Endometrium (tissue), 2 donors: ENCODE results near the gene DENND1C.
A peak's percentile ranks its signal among the peaks of the same experiment; 100 is the strongest.
"Not testable (repeated sequence)": the region's sequence is repeated elsewhere in the genome, so short reads cannot be mapped to it uniquely, and the experiment has no call there.

Experiments used
- FAIRE-seq: peaks from 2 replicates; lab custom pipeline; 2012; peaks lifted over from hg19 to GRCh38; lab: Jason Lieb, UNC
- donor health status: control.
- donor health status: control.

Gene DENND1C

DNA sequence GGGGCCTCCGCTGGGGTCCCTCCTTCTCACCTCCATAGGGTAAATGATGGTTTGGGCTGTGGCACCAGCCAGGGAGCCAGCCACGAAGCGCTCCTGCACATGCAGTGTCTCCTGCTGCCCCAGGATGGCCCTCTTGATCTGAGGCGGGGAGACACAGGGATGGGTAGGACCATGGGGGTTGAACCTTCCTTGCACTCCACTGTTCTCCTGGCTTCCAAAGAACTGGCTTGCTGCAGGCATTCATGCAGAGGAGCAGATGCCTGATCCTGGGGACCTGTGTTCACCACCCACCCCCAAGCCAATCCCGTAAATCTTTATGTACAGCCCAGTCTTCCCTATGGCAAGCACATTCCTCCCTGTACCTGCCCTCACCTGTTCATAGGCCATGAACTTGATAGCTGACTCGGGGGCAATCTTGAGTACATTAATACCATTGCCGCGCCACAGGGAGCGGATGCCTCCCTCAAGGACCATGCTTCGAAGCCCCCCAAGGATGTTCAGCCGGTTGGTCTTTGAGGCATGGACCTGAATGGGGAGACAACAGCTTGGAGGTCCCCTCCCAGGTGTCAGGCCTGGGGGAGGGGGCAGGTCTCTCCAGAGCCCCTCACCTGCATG, 27.5 kb downstream of the DENND1C start:
- FAIRE-seq, result no peak

DNA sequence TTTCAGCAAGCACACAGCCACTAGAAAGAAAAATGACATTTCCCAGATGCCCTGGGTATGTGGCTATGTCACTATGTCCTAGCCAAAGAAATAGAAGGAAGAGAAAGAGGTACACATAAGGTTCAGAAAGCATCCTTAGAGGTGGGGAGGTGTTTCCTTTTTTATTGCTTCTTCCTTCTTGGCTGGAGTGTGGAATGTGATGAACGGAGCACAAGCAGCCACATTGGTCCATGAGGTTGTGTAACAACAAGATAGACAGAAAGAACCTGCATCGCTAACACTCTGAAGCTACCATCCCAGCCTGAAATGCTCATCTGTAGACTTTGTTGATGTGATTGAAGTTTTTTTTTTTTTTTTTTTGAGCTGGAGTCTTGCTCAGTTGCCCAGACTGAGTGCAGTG, 28.7 kb downstream of the DENND1C start:
- FAIRE-seq, result no peak

DNA sequence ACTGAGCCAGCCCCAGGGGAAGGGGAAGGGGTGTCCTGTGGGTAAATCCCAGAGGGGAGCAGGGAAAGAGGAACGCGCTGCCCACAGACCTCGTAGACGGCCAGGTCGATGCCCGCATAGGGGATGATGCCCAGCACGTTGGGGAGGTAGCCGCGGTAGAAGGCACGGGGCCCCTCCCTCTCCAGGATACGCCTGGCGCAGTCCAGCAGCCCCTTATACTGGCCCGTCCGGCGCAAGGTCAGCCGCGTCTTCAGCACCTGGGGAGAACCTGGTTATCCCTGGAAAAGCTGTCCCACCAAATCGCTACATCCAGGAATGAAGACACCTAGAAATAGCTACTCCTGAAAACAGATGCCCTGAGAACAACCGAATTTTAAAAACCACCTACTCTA, 29.4 kb downstream of the DENND1C start:
- no peak for FAIRE-seq

DNA sequence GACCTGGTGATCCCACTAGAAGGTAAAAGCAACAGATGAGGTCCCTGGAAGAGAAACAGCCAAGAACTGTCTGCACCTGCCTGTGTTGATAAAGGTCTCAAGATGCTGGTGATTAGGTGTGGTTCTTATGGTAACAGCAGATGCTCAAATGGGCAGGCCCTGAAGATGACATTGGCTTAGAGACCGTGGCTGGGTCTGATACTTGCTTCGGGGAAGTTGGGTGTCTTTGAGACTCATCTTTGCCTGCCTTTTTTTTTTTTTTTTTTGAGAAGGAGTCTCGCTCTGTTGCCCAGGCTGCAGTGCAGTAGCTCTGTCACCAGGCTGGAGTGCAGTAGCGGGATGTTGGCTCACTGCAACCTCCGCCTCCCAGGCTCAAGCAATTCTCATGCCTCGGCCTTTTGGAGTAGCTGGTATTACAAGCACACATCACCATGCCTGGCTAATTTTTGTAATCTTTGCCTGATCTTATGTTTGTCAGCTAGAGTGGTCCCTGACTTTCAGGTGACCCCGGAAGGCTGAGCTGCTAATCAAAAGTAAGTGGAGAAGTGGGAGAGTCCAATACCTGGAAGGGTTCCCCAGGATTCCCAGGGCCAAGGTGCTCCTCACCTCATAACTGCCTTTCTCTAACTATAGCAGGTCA, 29.9 kb downstream of the DENND1C start:
- FAIRE-seq, result no peak

DNA sequence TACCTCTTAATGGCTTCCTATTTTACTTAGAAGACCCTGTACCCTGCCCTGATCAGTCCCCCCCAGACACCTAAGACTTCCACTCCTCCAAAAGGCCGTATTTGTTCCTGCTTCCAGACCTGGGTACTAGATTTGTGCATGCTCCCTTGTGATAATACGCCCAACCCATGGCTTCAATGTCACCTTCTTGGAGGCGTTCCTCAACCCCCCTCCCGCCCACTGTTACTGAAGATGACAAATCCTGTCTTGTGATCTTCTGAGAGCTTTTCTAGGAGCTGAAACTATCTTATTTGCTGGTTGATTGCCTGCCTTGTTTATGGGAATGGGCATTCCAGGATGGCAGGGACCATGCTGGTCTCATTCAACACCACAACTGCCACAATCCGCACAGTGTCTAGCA, 31.4 kb downstream of the DENND1C start:
- no peak for FAIRE-seq

DNA sequence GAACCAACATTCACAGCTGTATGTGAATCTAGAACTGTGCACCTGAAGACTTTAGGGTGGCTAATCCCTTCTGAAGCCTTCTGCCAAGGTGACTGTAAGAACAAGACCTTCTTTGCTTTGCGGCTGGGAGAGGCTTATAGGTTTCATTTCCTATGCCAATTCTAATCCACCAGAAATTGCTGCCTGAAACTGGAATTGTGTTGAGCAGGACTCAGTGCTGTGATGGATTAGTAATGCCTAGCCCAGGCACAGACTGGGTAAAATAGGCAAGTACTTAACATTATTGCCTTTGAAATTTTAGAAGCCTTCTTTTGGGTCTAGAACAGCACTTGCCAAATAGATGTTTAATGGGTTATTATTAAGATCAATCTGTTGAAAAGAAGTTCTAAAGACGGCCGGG, 33.5 kb downstream of the DENND1C start:
- FAIRE-seq, result no peak

DNA sequence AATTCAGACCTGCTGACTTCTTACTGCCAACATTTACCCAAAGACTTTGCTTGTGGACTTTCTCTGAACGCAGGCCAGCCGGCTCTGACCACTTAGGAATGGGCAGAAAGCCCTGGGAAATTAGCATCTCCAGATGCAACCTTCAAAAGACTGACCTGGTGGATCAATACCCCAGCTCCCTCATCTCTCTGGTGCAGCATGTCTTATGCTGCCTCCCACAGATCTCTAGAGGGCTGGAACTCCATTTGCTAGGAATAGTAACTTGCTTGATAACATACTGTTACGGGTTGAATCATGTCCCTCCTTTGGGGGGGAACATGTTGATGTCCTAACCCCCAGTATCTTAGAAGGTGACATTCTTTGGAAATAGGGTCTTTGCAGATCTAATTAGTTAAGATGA, 35.1 kb downstream of the DENND1C start:
- no peak for FAIRE-seq

DNA sequence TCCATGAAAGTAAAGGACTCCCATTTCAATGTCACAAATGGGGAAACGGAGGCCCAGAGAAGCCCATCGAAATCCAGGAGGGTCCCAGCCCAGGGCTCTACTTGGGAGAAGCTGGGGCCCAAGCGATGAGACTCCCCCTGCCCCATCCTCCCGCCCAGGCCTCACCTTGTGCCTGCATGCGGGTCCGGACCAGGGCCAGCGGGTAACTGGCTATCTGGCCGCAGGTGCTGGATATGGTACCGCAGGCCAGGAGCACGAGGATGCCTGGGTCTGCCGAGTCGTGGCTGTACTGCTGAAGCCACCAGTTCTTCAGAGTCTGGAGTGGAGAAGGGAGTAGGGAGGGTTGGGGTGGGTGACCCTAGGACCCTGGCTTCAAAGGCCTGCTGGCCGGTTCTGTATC, 37.6 kb downstream of the DENND1C start:
- no peak for FAIRE-seq

DNA sequence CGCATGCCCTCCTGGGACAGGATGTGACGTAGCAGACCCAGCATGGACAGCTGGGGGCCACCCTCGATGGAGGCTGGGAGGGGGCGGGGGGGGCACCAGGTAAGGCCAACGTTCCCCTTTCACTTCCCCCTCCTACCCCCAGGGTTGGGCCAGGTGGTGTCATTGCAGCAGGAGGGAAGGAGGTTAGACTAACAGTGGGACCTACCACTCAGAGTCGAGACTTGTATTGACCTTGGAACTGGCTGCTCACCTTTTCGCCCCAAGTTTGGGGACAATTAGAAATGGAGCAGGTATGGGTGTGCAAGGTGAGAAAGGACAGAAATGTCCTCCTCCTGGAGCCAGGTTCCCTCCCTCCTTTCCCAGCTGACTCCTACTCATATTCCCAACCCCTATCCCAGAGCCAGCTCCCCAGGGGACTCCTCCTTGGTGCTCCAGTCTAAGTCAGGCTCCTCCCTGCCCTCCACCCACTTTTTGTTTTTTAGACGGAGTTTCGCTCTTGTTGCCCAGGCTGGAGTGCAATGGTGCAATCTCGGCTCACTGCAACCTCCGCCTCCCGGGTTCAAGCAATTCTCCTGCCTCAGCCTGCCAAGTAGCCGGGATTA, 39.4 kb downstream of the DENND1C start:
- FAIRE-seq, result no peak

DNA sequence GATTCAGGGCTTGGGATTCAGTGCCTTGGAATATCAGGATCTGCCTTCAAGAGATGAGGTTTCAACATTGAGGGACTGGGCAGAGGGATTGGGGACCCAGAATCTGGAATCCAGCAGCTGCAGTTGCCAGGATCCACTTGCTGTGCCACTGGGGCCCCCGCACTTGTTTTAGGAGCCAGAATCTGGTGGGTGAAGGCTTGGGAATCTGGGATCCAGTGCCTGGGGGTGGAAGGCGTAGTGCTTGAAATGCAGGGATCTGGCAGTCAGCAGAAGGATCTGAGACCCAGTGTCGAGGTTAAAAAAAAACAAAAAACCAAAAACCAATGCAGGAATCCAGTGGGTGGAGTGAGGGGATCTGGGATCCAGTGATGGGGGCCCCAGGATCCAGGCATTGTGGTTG, 40.7 kb downstream of the DENND1C start:
- no peak for FAIRE-seq

DNA sequence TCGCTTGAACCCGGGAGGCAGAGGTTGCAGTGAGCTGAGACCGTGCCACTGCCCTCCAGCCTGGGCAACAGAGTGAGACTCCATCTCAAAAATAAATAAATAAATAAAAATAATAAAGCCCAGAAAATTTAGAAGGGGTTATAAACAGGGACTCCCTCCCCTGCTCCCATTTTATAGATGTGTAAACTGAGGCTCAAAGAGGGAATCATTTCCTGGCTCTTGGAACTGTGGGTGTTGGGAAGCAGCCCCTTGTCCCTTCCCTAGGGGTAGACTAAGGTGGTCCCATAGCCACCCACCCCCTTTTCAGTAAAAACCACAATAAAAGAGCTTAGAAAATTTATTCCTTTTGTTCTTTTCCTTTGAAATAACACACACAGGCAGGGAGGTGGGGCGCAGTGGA, 41.8 kb downstream of the DENND1C start:
- peak; percentile 18 for FAIRE-seq

DNA sequence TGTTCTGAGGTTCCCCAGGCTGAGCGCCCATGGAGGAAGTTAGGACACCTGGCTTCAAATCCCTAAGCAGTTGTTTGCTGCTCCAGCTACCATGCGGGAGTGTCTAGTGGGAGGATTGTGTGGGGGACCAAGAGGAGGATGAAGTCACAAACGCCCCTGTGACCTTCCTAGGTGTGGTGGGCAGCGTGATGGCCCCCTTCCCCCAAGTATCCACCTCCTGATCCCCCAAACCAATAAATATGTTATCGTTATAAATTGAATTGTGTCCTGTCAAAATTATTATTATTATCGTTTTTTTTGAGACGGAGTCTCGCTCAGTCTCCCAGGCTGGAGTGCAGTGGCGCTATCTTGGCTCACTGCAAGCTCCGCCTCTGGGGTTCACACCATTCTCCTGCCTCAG, 47.9 kb downstream of the DENND1C start, which contains the start of gene SLC25A41:
Gene SLC25A41 (minus strand): TSS at position 101 of the 400 bp plus-strand sequence. CDS start 70 bp downstream, at position 31.
- FAIRE-seq, result no peak

DNA sequence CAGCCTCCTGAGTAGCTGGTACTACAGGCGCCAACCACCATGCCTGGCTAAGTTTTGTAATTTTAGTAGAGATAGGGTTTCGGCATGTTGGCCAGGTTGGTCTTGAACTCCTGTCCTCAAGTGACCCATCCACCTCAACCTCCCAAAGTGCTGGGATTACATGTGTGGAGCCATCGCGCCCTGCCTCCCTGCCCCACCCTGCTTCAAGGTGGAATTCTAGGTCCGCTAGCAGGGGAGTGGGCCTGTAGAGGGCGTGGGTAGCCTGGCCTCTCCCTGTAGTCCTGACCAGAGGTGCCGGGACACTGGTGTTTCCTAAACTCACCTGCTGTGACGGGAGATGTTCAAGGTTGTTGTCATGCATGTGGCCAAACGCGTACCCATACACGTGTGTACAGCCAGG, 48.4 kb downstream of the DENND1C start:
- FAIRE-seq, result no peak

DNA sequence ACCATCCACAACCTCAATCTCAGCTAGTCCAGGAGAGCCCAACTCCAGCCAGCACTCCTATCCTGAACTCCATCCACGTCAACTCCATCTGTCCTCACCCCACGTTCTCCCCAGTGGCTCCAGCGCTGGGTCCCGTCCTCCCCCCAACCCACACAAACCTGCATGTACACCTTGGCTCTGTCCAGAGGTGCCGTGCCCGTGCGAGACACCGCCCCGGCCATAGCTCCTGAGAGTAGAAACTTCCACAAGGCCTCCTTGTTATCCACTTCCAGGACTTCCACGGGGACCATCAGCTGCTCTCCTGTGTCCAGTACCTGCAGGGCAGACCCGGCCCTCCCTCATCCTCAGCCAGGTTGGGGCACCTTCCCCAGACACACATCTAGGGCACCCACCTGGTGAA, 49.7 kb downstream of the DENND1C start:
- FAIRE-seq, result no peak

DNA sequence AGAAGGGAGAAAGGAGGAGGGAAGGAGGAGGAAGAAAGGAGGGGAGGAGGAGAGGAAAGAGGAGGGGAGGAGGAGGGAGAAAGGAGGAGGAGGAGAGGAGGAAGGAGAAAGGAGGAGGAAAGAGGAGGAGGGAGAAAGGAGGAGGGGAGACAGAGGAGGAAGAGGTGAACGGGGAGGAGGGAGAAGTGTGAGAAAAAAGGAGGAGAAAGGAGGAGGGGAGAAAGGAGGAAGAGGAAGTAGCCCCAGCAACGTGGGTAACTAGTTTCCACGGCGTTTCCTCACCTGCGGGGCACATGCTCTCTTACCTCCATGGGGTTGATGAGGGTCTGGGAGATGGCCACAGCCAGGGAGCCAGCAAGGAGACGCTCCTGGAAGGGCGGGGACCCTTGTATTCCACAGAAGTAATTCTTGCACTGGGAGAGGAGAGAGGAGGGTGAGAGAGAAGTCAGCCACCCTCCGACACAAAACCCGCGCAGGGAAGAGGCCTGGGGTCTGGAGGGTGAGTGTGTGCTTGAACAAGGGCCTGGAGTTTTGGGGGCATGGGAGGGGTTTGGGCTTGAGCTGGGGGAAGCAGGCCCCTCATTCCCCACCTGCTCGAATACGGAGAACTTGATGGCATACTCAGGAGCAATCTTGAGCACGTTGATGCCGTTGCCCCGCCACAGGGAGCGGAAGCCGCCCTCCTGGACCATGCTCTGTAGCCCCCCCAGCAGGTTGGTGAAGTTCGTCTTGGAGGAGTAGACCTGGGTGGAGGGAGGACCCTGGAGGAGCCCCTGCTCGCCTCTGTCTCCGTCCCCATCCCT, 52.0 kb downstream of the DENND1C start:
- no peak for FAIRE-seq

DNA sequence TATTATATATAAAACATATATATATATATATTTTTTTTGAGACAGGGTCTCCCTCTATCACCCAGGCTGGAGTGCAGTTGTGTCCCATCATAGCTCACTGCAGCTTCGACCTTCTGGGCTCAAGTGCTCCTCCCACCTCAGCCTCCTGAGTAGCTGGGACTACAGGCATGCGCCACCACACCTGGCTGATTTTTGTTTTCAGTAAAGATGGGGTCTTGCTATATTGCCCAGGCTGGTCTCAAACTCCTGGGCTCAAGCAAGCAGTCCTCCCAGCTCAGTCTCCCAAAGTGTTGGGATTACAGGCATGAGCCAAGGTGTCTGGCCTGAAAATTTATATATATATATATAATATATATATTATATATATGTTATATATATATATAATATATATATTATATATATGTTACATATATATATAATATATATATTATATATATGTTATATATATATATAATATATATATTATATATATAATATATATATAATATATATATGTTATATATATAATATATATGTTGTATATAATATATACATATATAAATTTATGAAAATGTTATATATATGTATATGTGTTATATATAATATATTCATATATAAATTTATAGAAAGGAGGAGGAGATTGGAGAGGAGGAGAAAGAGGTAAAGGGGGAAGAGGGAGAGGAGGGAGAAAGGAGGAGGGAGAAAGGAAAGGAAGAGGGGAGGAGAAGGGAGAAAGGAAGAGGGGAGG, 52.7 kb downstream of the DENND1C start:
- FAIRE-seq, result not testable (repeated sequence)

DNA sequence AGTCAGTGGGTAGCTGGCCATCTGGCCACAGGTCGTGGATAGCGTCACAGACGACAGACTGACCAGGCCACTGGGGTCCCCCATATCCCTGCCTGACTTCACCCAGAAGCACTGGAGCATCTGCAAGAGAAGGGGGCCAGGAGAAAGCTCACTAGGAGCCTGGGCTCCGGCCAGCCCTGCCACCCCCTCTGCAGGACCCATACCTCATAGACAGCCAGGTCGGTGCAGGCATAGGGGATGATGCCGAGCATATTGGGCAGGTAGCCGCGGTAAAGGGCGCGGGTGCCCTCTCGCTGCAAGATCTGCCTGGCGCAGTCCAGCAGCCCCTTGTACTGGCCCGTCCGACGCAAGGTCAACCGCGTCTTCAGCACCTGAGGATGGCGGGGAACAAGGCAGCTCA, 54.5 kb downstream of the DENND1C start:
- no peak for FAIRE-seq

DNA sequence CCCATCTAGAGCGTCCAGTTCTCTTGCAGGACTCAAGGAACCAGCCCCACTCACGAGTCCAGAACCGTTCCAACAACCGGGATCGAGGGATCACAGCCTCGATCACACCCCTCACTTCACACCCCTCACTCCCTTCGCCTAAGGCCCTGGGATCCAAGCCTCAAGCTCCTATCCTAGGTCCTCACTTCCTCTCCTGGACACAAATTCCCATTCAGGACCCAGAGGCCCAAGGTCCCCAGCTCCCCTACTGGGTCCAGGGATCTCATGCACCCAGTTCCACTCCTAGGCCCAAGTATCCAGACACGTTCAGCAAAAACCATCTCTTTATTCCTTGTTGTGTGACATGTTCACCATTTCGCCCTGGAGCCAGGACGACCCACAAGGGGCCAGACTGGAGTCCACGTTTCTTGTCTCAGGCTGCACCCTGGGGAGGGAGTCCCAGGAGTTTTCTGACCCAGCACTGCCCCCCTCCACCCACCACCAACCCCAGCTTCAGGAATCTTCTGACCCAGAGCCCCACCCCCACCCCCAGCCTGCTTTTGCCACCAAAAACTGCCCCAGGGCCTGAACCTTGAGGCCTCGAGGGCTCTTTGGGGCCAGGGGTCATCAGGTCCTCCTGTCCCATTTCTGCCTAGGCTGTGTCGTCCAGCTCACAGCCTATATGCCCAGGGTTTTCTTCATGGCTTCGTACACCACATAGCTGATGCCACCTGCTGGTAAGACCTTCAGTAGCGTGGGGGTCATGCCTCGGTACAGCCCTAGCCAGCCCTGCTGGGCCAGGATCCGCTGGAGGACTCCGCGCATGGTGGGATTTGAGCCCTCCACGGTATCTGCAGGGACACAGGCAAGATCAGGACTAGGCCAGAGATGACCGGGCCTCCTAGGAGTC, 55.6 kb downstream of the DENND1C start:
- FAIRE-seq, result no peak

DNA sequence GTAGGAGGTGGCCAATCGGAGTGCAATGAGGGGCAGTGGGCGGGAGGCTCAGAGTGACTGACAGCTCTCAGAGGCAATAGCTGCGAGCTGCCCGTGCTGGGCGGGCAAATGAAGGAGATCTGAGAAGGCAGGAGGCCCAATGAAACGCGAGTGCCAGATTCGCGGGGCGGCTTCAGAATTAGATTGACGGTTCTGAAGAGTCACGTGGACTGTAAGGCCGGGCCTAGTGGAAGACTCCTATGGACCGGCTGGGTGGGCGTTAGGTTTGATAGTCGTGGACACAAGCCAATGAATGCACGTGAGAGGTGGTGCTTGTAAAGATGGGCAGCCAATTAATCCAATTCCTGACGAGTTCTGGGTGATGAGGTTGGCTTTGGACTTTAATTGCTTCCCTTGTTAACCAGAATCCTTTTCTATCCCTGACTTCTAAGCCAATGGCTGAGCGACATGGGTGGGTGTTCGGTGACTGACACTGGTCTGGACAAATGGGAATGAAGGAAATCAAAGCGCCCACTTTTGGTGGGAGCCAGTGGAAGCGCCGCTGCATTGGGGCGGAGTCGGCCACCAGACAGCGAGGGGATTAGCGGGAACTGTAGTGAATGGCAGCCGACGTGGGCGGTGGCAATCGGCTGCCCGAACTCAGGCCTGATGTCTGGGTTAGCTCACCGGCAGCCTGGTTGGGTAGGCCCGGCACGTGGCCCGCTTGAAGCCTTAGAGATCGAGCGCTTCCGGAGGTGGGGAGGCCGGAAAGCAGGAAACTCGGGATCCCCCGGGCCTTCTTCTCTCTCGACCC, 56.5 kb downstream of the DENND1C start:
- FAIRE-seq, result peak; percentile 100

DNA sequence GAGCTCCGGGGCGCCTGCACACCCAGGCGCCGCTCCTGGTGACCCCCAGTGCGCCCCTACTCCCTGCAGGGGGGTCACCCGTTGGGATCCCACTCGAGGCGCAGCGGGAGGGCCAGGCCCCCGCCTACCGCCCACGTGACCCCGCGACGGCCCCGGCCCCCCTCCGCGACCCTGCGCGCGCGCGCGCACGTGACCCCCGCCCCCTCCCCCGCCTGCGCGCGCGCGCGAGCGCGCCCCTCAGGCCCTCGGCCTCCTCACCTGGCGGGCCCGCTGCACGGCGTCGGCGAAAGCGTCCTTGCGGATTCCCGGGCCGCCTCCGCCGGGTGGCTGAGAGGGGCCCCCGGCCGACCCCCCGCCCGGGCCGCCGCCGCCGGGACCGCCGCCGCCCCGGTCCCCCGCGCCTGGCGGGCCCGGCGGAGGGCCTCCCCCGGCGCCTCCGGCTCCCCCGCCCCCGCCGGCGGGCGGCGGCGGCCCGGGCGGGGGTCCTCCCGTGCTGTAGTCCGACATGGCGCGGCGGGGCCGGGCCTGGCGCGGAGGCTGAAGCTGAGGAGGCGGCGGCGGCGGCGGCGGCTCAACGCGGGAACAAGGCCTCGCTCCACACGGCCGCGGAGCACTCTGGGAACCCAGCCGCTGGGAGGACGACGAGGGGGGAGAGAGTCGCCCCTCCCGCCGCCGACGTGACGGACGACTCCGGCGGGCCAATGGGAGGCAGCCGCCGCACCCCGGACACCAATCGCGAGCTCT, 57.2 kb downstream of the DENND1C start, which contains the start of gene KHSRP:
Gene KHSRP (minus strand): TSS at position 617 of the 744 bp plus-strand sequence. CDS start 110 bp downstream, at position 507.
- FAIRE-seq, result no peak
